ENCODE data around the gene BLOC1S5. TPM values are rescaled to one million over a fixed set of nuclear protein-coding genes. Genes with fewer than 3 reads are reported as not detected.
A peak's percentile ranks its signal among the peaks of the same experiment; 100 is the strongest.

Gene BLOC1S5
- total and polyA plus RNA-seq, 9 of the 15 experiments (the other 6 are each of a cell fraction or from before 2014, with no cell fraction given), result 8.5 to 41.0 (median 27.7) TPM

GRCh38 chr6:7974938-7975763 lies 89.0 kb downstream of the BLOC1S5 start (continued):
- TF ChIP-seq MGA (IDR thresholded peaks at IDR 0.05) (peak; percentile 38; the same call in 1 of the 2 replicates), SRSF1 (IDR thresholded peaks at IDR 0.05; ENCODE audit: low read depth, low read length) (no peak), BHLHE40 (IDR thresholded peaks at IDR 0.05; ENCODE audit: low read length) (peak; percentile 91), KDM5B (IDR thresholded peaks at IDR 0.05; ENCODE audit: insufficient replicate concordance, low read depth, low read length) (peak; percentile 29), ZNF253 (CRISPR knock-in tag; conservative IDR thresholded peaks at IDR 0.05) (no peak), TCFL5 (CRISPR knock-in tag; conservative IDR thresholded peaks at IDR 0.05) (no peak), SNAPC5 (CRISPR knock-in tag; IDR thresholded peaks at IDR 0.05) (no peak), ETV5 (CRISPR knock-in tag; IDR thresholded peaks at IDR 0.05; ENCODE audit: low read depth) (peak; percentile 83; the same call in 1 of the 2 replicates), FIP1L1 (IDR thresholded peaks at IDR 0.05; ENCODE audit: low read depth, low read length, poor library complexity, severe bottlenecking) (no peak), E2F8 (IDR thresholded peaks at IDR 0.05; ENCODE audit: low read depth, partially characterized antibody) (no peak), NRF1 (conservative IDR thresholded peaks at IDR 0.05 in 1 of 2, IDR thresholded peaks at IDR 0.05 in 1 of 2) (peak; percentile 39 to 55)
